Measurements from ENCODE around the gene ITK.

- no peak for TF ChIP-seq CTCF (IDR thresholded peaks at IDR 0.05 in 4 of 5, conservative IDR thresholded peaks at IDR 0.05 in 1 of 5)
- TF ChIP-seq POLR2A (IDR thresholded peaks at IDR 0.05), result no peak
Measured at GRCh38 chr5:157214415-157214814, 33.8 kb downstream of the ITK start.
